NCI-H2171 (cell line): Measurements from ENCODE around the gene NKAP.
"Not testable (repeated sequence)": the region's sequence is repeated elsewhere in the genome, so short reads cannot be mapped to it uniquely, and the experiment has no call there.

Source experiments
- DNase-seq: peaks from one replicate; lab custom pipeline; 2025; lab: John Stamatoyannopoulos, UW

Gene NKAP

DNA sequence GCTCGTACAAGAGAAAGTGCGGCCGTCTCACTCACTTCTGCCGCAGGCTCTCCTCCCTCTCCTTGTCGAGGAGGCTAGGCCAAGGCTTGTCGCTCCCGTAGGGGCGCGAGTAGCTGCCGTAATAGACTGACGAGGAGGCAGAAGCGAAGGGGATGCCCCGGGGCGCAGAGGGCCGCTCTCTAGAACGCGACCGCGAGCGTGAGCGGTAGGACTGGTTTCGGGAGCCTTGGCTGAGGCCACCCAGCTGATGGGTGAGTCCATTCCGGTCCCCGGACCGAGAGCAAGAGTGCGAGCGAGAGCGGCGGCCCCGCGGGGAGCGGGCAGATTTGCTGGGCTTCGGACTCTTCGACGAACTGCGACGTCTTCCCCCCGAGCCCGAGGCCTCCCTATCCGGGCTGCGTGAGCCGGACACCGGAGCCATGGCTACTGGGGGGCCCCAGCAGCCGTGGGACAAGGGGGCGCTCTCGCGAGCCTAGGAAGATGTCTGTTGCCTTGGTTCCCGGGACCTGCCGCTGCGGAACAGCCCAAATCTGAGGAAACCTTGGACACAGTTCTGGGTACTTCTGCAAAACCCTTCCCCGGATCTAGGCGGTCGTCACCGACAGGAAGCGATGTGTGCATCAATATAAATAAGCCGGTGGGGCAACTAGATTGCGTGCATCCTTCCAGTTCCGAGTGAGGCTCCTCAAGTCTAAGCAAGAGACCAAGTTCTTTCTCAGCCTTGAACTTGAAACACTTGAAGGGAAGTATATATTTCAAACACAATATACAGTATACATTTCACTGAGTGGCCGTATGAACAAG lies at the start of gene NKAP:
NKAP (minus strand) TSS at position 567 of the 804 bp plus-strand sequence; CDS start at position 421, 146 bp downstream.
- peak; percentile 66 for DNase-seq

GRCh38 chrX:119991005-119991787 lies 47.6 kb upstream of the NKAP start:
- no peak for DNase-seq

DNA sequence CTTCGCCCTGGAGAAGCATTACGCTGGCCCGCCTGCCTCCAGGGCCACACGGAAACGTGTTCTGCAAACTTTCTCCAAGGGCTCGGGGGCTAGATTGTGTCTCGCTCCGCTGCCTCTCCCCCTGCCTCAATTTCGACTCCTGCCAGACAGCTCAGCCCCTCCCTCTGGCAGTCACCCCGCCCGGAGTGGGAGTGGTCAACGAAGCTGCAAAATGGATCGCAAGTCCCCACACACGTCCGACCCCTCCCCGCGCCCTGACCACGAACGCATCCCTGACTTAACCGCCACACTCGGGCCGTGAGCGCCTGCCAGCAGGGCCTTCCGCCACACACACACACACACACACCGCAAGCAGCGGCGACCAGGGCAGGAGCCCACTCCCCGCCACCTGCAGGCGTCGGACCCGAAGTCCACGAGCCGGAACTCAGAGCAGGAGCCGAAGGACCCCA lies 47.0 kb upstream of the NKAP start:
- DNase-seq: no peak

- DNase-seq: no peak
These were observed 46.5 kb upstream of the NKAP start for GRCh38 chrX:119989905-119990555.

DNA sequence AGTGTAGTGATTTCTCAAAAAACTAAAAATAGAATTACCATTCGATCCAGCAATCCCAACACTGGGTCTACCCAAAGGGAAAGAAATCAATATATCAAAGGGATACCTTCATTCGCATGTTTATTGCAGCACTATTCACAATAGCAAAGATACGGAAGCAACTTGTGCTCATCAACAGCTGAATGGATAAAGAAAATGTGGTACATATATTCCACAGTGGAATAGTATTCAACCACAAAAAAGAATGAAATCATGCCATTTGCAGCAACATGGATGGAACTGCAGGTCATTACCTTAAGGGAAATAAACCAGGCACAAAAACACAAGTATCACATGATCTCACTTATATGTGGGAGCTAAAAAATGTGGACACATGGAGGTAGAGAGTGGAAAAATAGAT lies 42.7 kb upstream of the NKAP start:
- no peak for DNase-seq

GRCh38 chrX:119984652-119985051 lies 41.1 kb upstream of the NKAP start:
- DNase-seq: peak; percentile 24

GRCh38 chrX:119983494-119983893 lies 39.9 kb upstream of the NKAP start:
- no peak for DNase-seq

- DNase-seq: no peak
These were observed 38.6 kb upstream of the NKAP start for GRCh38 chrX:119982145-119982544.

GRCh38 chrX:119981286-119982070 lies 37.9 kb upstream of the NKAP start:
- no peak for DNase-seq

GRCh38 chrX:119977172-119977571 lies 33.6 kb upstream of the NKAP start:
- DNase-seq: not testable (repeated sequence)

GRCh38 chrX:119971184-119971583 lies 27.6 kb upstream of the NKAP start:
- DNase-seq: no peak

DNA sequence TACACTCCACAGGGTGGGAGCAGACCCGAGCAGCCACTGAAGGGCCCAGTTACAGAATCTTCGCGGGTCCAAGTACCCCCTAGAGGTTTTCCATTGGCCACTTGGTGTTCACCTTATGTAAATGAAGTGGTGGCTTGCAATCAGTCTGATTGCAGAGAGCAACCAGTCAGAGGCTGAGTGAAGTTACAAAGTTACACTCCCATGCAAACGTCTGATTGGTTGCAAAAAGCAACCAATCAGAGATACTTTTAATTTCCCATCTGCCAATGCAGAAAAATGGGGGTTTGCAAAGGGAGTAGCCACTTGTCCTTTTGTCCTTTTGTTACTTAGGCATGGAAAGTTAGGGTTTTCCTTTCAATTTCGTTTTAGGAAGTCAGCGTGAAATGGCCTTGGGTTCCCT lies 27.0 kb upstream of the NKAP start:
- no peak for DNase-seq

DNA sequence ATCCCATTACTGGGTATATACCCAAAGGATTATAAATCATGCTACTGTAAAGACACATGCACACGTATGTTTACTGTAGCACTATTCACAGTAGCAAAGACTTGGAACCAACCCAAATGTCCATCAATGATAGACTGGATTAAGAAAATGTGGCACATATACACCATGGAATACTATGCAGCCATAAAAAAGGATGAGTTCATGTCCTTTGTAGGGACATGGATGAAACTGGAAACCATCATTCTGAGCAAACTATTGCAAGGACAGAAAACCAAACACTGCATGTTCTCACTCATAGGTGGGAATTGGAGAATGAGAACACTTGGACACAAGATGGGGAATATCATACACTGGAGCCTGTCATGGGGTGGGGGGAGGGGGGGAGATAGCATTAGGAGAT lies 23.3 kb upstream of the NKAP start:
- DNase-seq: not testable (repeated sequence)

GRCh38 chrX:119960625-119961024 lies 17.1 kb upstream of the NKAP start:
- DNase-seq: no peak

DNA sequence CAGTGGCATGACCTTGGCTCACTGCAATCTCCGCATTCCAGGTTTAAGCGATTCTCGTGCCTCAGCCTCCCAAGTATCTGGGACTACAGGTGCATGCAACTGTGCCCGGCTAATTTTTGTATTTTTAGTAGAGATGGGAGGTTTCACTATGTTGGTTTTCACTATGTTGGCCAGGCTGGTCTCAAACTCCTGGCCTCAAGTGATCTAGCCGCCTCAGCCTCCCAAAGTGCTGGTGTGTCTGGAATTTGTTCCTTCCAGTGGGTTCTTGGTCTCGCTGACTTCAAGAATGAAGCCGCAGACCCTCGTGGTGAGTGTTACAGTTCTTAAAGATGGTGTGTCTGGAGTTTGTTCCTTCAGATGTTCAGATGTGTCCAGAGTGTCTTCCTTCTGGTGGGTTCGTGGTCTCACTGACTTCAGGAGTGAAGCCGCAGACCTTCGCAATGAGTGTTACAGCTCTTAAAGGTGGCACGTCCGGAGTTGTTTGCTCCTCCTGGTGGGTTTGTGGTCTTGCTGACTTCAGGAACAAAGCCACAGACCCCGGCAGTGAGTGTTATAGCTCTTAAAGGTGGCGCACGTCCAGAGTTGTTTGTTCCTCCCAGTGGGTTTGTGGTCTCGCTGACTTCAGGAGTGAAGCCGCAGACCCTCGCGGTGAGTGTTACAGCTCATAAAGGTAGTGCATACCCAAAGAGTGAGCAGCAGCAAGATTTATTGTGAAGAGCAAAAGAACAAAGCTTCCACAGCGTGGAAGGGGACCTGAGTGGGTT lies 12.4 kb upstream of the NKAP start:
- DNase-seq: not testable (repeated sequence)

DNA sequence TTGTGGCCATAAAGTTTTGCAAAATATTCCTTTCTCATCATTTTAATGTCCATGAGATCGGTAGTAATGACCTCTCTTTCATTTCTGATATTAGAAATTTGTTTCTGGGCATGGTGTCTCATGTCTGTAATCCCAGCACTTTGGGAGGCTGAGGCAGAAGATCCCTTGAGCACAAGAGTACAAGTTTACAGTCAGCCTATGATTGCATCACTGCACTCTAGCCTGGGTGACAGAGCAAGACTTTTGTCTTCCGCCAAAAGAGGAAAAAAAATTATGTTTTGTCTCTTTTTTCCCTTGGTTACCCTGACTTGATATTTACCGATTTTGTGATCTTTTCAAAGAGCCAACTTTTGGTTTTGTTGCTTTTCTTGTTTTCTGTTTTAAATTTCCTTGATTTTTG lies 10.8 kb upstream of the NKAP start:
- no peak for DNase-seq

DNA sequence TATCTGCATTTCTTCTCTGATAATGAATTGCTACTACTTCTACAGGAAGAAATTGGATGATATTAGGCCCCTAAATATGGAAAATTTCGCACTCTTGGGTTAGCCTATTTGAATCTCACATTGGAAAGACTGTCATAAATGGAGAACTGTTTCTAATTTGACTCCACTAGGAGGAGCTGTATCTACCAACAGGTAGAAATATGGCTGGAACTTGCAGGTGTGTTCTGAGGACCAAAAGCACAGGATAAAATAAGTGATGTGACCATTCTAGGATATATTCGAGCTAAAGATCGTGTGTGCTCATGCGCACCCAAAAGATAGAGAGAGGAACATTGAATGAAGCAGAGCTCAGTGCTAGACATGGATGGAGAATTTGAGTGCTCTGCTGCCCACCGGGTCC lies 4.8 kb upstream of the NKAP start:
- no peak for DNase-seq

DNA sequence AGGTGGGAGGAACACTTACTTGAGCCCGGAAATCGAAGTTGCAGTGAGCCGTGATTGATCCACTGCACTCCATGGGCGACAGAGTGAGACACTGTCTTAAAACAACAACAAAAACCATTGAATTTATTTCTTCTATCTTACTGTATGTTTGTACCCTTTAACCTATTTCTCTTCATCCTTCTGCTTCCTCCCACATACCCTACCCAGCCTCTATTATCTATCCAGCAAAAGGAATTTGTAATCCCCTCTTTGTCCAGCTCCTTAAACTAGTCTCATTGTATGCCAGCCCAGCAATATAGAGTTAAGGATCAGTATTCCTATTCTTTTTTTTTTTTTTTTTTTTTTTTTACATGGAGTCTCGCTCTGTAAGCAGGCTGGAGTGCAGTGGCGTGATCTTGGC lies 1.9 kb upstream of the NKAP start:
- no peak for DNase-seq

DNA sequence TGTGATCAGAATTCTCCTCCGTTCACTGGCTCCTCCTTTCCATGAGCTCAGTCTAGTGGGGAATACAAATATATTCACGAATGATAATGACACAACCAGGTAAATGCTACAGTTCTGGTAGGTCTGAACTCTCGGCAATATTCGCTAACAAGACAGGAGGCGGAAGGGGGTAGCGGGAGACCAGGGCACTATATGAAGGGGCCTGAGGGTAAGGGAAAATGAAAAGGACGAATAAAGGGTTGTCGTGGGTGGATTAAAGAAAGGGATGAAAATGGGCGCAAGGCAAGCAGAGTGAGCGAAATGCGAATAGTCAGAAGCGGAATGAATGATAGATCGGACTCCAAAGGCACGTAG lies 743 bp downstream of the NKAP start:
- no peak for DNase-seq

DNA sequence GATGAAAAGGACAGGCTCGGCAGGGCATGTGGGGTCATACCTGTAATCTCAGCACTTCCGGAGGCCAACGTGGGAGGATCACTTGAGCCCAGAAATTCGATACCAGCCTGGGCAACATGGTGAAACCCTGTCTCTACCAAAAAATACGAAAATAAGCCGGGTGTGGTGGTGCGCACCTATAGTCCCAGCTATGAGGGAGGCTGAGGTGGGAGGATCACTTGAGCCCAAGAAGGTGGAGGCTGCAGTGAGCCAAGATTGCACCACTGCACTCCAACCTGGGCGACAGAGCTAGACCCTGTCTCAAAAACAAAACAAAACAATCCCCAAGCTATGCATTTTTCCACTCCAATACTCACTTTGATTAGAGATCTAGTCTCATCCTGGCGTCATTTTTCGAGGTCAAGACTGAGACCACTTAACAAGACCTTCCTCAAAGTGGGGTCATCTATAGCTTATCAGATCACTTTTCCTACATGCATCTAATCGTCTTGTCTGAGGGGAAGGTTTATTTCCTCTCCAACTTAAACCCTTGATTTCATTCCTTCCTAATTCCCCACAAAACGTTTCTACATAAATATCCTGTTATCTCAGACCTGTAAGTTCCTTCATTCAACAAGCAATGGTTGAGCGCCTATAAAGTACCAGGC lies 1.3 kb downstream of the NKAP start:
- no peak for DNase-seq

- DNase-seq: no peak
These were observed 2.2 kb downstream of the NKAP start for GRCh38 chrX:119941336-119941735.
